Measurements from ENCODE around the gene ZFP90.

DNA sequence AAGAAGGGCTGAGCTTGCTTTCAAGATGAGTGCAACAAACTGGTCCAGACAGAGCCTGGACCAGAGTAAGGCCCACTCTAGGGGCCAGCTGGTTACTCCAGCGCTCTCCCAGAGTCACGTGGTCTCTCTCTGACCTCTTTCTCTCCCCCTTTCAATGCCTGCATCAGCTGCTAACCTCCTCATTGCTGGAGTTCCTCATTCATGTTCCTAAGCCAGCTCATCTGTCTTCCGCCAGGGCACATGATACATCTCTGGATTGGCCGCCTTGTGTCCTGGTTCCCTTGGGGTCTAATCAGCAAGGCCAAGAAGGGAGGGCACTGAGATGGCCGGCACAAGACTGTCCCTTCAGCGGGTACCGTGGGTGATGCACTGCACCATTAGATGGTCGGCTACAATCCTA, 26.9 kb upstream of the ZFP90 start:
- TF ChIP-seq, protein P1, sequence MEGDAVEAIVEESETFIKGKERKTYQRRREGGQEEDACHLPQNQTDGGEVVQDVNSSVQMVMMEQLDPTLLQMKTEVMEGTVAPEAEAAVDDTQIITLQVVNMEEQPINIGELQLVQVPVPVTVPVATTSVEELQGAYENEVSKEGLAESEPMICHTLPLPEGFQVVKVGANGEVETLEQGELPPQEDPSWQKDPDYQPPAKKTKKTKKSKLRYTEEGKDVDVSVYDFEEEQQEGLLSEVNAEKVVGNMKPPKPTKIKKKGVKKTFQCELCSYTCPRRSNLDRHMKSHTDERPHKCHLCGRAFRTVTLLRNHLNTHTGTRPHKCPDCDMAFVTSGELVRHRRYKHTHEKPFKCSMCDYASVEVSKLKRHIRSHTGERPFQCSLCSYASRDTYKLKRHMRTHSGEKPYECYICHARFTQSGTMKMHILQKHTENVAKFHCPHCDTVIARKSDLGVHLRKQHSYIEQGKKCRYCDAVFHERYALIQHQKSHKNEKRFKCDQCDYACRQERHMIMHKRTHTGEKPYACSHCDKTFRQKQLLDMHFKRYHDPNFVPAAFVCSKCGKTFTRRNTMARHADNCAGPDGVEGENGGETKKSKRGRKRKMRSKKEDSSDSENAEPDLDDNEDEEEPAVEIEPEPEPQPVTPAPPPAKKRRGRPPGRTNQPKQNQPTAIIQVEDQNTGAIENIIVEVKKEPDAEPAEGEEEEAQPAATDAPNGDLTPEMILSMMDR (IDR thresholded peaks at IDR 0.05; ENCODE audit: insufficient read depth, low read depth, low read length), result no peak
- TF ChIP-seq EZH2 (IDR thresholded peaks at IDR 0.05; ENCODE audit: insufficient read depth, low read length), result no peak
